CD4-positive, alpha-beta T cell treated with Interleukin-2 at 100 ng/mL for 4 hours (primary cell): ENCODE data around the gene AP1B1.
"Not testable (repeated sequence)": the region's sequence is repeated elsewhere in the genome, so short reads cannot be mapped to it uniquely, and the experiment has no call there.

ENCODE experiments used
- DNase-seq: peaks from one replicate; pipeline ENCODE4 v3.0.0-alpha.2; 2020; ENCODE audit warnings: low spot score

Gene AP1B1

DNA sequence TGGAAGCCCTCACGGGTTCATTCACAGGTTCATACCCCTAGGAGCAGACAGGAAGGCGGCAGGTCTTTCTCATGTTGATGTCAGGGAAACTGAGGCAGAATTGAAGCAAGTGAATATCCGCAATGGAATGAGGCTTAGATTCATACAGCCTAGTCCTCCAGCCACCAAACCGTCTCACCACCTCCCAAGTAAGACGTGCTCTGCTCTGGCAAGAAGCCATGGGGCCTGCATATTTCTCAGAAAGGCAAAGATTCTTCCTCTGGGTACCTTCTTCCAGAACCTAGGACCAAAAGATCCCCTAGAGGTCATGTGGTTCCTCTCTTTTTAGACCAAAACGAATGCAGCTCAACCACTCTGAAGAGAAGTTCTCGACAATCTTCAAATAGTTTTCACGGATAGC lies 1.7 kb downstream of the AP1B1 start:
- no peak for DNase-seq

- DNase-seq: peak; percentile 2
Observed at GRCh38 chr22:29385748-29386147, 2.6 kb downstream of the AP1B1 start.

DNA sequence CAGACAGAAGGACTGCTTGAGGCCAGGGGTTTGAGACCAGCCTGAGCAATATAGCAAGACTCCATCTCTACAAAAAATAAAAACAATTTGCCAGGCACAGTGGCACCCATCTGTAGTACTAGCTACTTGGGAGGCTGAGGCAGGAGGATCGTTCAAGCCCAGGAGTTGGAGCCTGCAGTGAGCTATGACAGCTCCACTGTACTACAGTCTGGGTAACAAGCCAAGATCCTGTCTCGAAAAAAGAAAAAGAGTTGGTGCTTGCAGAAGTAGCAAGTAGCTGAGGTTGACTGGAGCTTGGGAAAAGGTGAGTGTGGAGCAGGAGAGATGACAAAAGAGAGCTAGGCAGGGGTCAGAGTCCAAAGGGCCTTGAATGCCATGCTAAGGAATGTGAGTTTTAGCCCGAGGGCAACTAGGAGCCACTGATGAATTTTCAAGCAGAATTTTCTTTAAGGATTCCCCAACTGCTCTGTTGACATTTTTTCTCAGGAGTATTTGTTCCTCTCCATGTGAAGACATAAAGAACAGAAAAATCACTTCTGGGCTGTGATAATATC lies 3.1 kb downstream of the AP1B1 start:
- no peak for DNase-seq

GRCh38 chr22:29383740-29384139 lies 4.6 kb downstream of the AP1B1 start:
- no peak for DNase-seq

- DNase-seq: no peak
Observed at GRCh38 chr22:29382580-29383302, 5.6 kb downstream of the AP1B1 start.

- no peak for DNase-seq
Observed at GRCh38 chr22:29380856-29381255, 7.5 kb downstream of the AP1B1 start.

GRCh38 chr22:29380032-29380781 lies 8.2 kb downstream of the AP1B1 start:
- no peak for DNase-seq

DNA sequence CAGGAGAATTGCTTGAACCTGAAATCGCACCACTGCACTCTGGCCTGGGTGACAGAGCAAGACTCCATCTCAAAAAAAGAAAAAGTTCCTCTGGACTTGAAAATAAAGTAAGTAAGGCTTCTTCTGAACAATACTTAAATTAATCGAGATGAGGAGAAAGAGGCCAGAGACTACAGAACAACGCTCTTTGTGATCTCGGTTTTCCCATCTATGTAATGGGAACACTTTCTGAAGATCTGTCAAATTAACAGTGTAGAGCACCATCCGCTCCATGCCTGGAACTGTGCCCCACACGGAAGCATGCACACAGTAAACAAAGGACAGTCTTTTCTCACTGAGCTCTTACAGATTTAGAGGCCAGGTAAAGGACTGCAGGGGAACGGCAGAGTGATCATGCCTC lies 9.1 kb downstream of the AP1B1 start:
- no peak for DNase-seq

DNA sequence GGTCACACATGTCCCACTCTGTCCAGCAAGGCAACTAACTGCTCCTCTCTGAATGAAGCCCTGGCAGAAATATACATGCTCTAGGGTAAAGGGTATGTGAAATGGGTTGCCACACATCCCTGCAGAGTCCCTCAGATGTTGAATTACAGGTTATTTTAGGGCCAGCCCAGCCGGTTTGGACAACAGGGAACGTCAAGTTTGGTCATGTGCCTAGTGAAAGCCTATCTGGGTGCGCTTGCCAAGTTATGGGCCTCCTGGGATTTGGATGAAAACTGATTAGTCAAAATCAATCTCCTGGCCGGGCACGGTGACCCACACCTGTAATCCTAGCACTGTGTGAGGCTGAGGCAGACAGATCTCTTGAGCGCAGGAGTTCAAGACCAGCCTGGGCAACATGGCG lies 10.4 kb downstream of the AP1B1 start:
- no peak for DNase-seq

DNA sequence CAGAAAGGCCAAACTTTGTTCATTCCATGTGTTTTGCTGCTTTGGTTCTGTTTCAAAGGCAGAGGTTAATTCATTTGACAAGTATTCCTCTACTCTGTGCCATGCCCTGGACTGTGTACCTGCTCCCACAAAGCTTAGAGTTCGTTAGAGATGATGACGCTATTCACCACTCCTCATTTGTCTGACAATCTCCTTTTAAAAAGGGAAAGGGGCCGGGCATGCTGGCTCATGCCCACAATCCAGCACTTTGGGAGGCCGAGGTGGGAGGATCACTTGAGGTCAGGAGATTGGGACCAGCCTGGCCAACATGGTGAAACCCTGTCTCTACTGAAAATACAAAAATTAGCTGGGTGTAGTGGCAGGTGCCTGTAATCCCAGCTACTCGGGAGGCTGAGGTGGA lies 11.7 kb downstream of the AP1B1 start:
- not testable (repeated sequence) for DNase-seq

- DNase-seq: no peak
Observed at GRCh38 chr22:29375398-29376076, 12.8 kb downstream of the AP1B1 start.

- not testable (repeated sequence) for DNase-seq
Observed at GRCh38 chr22:29374806-29375205, 13.6 kb downstream of the AP1B1 start.

GRCh38 chr22:29374401-29374800 lies 14.0 kb downstream of the AP1B1 start:
- no peak for DNase-seq

DNA sequence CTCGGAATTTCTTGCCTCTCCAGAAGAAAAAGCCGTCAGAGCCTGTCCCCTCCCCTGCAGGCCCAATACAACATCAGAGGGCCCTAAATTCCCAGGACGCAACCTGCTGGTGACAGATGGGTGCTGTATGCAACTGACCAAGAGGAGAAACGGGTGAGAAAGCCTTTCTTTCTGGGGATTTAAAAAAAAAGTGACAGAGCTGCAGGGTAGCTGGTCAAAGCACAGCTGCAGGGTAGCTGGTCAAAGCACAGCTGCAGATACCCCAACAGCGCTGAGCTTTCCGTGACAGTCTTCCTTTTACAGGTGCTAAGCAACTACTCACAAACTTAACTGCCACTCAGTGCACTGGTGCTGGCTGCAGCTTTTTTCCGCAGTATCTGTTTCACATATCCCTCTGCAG lies 17.8 kb downstream of the AP1B1 start:
- DNase-seq: no peak

DNA sequence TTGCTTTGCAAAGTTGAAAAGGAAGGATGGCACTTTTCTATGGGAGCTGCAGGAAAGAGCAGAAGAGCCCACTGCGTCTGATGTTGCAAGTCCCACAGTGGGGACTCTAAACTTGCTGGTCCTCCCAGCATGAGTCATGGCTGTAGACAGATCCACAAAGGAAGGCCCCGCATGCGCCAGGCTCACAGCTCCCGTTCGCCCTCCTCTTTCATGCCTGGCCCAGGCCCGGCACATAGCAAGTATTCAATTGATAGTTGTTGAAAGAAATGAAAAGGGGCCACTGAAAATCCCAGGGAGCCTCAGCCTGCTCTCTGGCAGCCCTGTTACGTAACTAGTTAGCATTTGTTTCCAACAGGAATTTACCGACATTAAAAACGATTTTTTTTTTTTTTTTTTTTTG lies 18.9 kb downstream of the AP1B1 start:
- no peak for DNase-seq

GRCh38 chr22:29359469-29359868 lies 28.9 kb downstream of the AP1B1 start:
- no peak for DNase-seq

DNA sequence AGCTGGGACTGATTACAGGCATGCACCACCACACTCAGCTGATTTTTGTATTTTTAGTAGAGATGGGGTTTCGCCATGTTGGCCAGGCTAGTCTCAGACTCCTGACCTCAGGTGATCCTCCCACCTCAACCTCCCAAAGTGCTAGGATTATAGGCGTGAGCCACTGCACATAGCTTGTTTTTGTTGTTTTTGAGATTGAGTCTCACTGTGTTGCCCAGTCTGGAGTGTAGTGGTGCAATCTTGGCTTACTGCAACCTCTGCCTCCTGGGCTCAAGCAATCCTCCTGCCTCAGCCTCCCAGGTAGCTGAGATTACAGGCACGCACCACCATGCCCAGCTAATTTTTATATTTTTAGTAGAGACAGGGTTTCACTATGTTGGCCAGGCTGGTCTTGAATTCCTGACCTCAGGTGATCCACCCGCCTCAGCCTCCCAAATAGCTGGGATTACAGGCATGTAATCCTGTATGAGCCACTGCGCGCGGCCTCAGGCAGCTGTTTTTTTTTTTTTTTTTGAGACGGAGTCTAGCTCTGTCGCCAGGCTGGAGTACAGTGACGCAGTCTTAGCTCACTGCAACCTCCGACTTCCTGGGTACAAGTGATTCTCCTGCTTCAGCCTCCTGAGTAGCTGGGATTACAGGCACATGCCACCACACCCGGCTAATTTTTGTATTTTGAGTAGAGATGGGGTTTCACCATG lies 31.0 kb downstream of the AP1B1 start:
- DNase-seq: not testable (repeated sequence)

GRCh38 chr22:29353860-29354259 lies 34.5 kb downstream of the AP1B1 start:
- no peak for DNase-seq

GRCh38 chr22:29353286-29353685 lies 35.1 kb downstream of the AP1B1 start:
- no peak for DNase-seq

- no peak for DNase-seq
Observed at GRCh38 chr22:29352778-29353177, 35.6 kb downstream of the AP1B1 start.

- DNase-seq: no peak
Observed at GRCh38 chr22:29351891-29352290, 36.5 kb downstream of the AP1B1 start.

DNA sequence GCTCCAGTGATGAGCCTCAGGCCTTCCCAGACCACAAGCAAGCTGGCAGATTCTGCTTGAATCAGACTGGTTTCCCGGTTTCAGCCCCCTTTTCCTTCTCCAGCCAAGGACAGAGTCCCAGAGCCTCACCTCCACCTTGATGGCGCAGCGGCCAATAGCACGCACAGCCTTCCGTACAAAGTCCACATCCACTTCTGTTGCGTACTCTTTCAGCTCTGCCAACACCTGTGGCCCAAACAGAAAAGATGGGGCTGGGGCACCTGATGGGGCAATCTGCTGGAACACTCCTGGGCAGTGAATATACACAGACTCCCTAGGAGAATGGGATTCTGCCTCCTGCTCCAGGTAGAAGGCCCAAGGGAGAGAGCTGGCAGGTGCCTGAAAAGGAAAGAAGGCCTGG lies 37.3 kb downstream of the AP1B1 start:
- DNase-seq: no peak
